Measurements from ENCODE around the gene SELENOP.

- TF ChIP-seq CTCF (IDR thresholded peaks at IDR 0.05; ENCODE audit: insufficient read depth, low read length, poor library complexity, severe bottlenecking), result no peak
- no peak for TF ChIP-seq EZH2phosphoT487 (conservative IDR thresholded peaks at IDR 0.05; ENCODE audit: low read length)
Observed at GRCh38 chr5:42858031-42858643, 46.4 kb upstream of the SELENOP start.

Data from SU-DHL-6 (cell line).